PC-9 (cell line): ENCODE measurements around the gene EXOC4. TPM values are rescaled to one million over a fixed set of nuclear protein-coding genes. Genes with fewer than 3 reads are reported as not detected.

Experiments
- BruUV-seq: library from RNA; stranded (reverse); fragments of 400-500 nt; replicated peaks from 2 replicates; lab custom pipeline; 2021; lab: Mats Ljungman, UMichigan
- CTCF ChIA-PET: fragments of 300-600 bp; sonication (Branson Sonifier 250); formaldehyde crosslinking; loops from one replicate; lab custom pipeline; 2022; ENCODE audit warnings: antibody characterized with exemption; lab: Charles Lee
- POLR2A ChIA-PET: fragments of 300-600 bp; sonication (Branson Sonifier 250); formaldehyde crosslinking; loops from one replicate; lab custom pipeline; 2022; ENCODE audit warnings: antibody characterized with exemption; ENCODE audit not compliant: unreplicated experiment; lab: Charles Lee
- DNase-seq, 2 experiments: peaks; one replicate each; pipeline versions ENCODE4 v3.0.0 to v3.0.0-alpha.2; 2015 to 2022; ENCODE audit warnings: mixed read lengths in 1 of 2
- H2AFZ ChIP-seq: fragments of 200-600 bp; sonication (generic); 2 replicates; pipeline ENCODE4 v1.8.1; 2017; ENCODE audit warnings: antibody characterized with exemption
- H3F3A ChIP-seq: fragments of 200-600 bp; sonication (generic); 2 replicates; pipeline ENCODE4 v1.8.1; 2017; ENCODE audit warnings: antibody characterized with exemption, mild to moderate bottlenecking, low read depth; ENCODE audit not compliant: insufficient read depth
- H3K27ac ChIP-seq: fragments of 200-600 bp; sonication (generic); 2 replicates; pipeline ENCODE4 v1.6.1; 2016; ENCODE audit warnings: mixed run types
- H3K27me3 ChIP-seq: fragments of 200-600 bp; sonication (generic); 2 replicates; pipeline ENCODE4 v1.6.1; 2016; ENCODE audit warnings: low read depth, mixed run types; ENCODE audit not compliant: insufficient read depth
- H3K36me3 ChIP-seq: fragments of 200-600 bp; sonication (generic); 2 replicates; pipeline ENCODE4 v1.6.1; 2016; ENCODE audit warnings: low read depth, mixed run types
- H3K4me1 ChIP-seq: fragments of 200-600 bp; sonication (generic); replicated peaks from 2 replicates; pipeline ENCODE4 v1.6.1; 2016; ENCODE audit warnings: mixed run types; ENCODE audit not compliant: insufficient read depth
- H3K4me2 ChIP-seq: fragments of 200-600 bp; sonication (generic); 2 replicates; pipeline ENCODE4 v1.6.1; 2017; ENCODE audit warnings: mixed run types
- H3K4me3 ChIP-seq: fragments of 200-600 bp; sonication (generic); 2 replicates; pipeline ENCODE4 v1.6.1; 2016; ENCODE audit warnings: mixed run types
- H3K79me2 ChIP-seq: fragments of 200-600 bp; sonication (generic); 2 replicates; pipeline ENCODE4 v1.6.1; 2017; ENCODE audit warnings: low read depth, mixed run types
- H3K9me2 ChIP-seq: fragments of 200-600 bp; sonication (generic); 2 replicates; pipeline ENCODE4 v1.8.1; 2017; ENCODE audit warnings: mild to moderate bottlenecking; ENCODE audit not compliant: insufficient read depth
- H3K9me3 ChIP-seq: fragments of 200-600 bp; sonication (generic); 2 replicates; pipeline ENCODE4 v1.8.1; 2016; ENCODE audit warnings: low read depth; ENCODE audit not compliant: insufficient read depth
- H4K20me1 ChIP-seq: fragments of 200-600 bp; sonication (generic); 2 replicates; pipeline ENCODE4 v1.8.1; 2017; ENCODE audit not compliant: insufficient read depth
- EZH2 ChIP-seq: fragments of 200-600 bp; sonication (generic); IDR thresholded peaks from 2 replicates; pipeline ENCODE4 v1.8.0; 2017; ENCODE audit warnings: antibody characterized with exemption, low read depth
- intact Hi-C: fragments of 100-400 bp; cut with micrococcal nuclease; formaldehyde crosslinking; loops from one replicate; pipeline ENCODE4 v1.10.0; 2022; ENCODE audit not compliant: unreplicated experiment
- total RNA-seq: library from RNA; stranded (reverse); gene quantifications from 2 replicates; pipeline ENCODE4 v1.2.3, GENCODE V29; 2021
- TF ChIP-seq, protein P1 (sequence below): fragments of 200-600 bp; sonication (generic); conservative IDR thresholded peaks from 2 replicates; pipeline ENCODE4 v1.6.1; 2017; ENCODE audit warnings: mixed run types, antibody characterized with exemption, mild to moderate bottlenecking, moderate library complexity

EXOC4 gene
- total RNA-seq, 1 experiment from 2014 or later, result 101 TPM

DNA sequence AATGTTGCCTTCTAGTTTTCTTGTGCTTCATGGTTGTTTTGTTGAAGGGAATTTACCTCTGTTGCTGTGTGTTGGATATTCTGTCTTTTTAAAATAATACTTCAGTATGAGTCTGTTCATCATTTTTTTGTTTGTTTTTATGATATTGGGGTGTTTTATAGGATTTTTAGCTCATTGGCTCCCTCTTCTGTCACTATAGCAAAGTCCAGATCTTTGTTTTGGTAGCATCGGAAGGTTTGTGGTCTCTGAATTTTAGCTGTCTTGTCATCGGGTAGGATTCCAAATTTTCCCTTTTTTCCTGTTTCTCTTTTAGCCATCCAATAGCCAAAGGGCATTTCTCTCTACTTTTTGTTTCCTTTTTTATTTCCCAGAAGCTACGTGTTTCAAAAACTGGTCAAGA, 91.4 kb downstream of the EXOC4 start:
- DNase-seq, result no peak
- intact Hi-C loops, result loop anchor here (5.0 kb wide), 1 partner anchor 762 kb away; no protein-coding TSS in a partner anchor

GRCh38 chr7:133345690-133346421, 93.0 kb downstream of the EXOC4 start:
- Histone ChIP-seq H3K36me3 (no peaks in the 10 kb centered on the region), H3K4me2 (no peak overlapping the region), H3K9me3 (no peaks in the 10 kb centered on the region), H3F3A (0 out of 2 replicates have a peak, but pooled peaks cover 3% of the 10 kb centered on the region), H3K27me3 (no peaks in the 10 kb centered on the region), H3K4me3 (no peak overlapping the region), H4K20me1 (no peaks in the 10 kb centered on the region), H3K4me1 (no peaks in the 10 kb centered on the region), H3K9me2 (no peaks in the 10 kb centered on the region), H2AFZ (no peak overlapping the region), H3K27ac (no peak overlapping the region), H3K79me2 (0 out of 2 replicates have a peak, but pooled peaks cover 5% of the 10 kb centered on the region)
- BruUV-seq, result no TSS peak
- ChIA-PET POLR2A (no interaction called here), CTCF (no interaction called here)
- no peak for TF ChIP-seq EZH2
- TF ChIP-seq, protein P1, sequence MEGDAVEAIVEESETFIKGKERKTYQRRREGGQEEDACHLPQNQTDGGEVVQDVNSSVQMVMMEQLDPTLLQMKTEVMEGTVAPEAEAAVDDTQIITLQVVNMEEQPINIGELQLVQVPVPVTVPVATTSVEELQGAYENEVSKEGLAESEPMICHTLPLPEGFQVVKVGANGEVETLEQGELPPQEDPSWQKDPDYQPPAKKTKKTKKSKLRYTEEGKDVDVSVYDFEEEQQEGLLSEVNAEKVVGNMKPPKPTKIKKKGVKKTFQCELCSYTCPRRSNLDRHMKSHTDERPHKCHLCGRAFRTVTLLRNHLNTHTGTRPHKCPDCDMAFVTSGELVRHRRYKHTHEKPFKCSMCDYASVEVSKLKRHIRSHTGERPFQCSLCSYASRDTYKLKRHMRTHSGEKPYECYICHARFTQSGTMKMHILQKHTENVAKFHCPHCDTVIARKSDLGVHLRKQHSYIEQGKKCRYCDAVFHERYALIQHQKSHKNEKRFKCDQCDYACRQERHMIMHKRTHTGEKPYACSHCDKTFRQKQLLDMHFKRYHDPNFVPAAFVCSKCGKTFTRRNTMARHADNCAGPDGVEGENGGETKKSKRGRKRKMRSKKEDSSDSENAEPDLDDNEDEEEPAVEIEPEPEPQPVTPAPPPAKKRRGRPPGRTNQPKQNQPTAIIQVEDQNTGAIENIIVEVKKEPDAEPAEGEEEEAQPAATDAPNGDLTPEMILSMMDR, result no peak
- intact Hi-C loops, result no loop called here
- DNase-seq, result no peak

More for the DNA sequence above, 91.4 kb downstream of the EXOC4 start:
- Histone ChIP-seq H3K4me2 (no peak overlapping the region), H3K79me2 (0 out of 2 replicates have a peak, but pooled peaks cover 5% of the 10 kb centered on the region), H3K4me3 (no peak overlapping the region), H3K9me3 (peaks cover 7% of the 10 kb centered on the region; the same call in 1 of the 2 replicates), H3K36me3 (no peaks in the 10 kb centered on the region), H4K20me1 (no peaks in the 10 kb centered on the region), H3K4me1 (no peaks in the 10 kb centered on the region), H2AFZ (no peak overlapping the region), H3K27me3 (no peaks in the 10 kb centered on the region), H3K9me2 (no peaks in the 10 kb centered on the region), H3F3A (0 out of 2 replicates have a peak, but pooled peaks cover 3% of the 10 kb centered on the region), H3K27ac (no peak overlapping the region)
- TF ChIP-seq, protein P1, result peak; percentile 73
- TF ChIP-seq EZH2, result no peak
- ChIA-PET CTCF (interaction anchor here (0.7 kb wide), 1 partner anchor 1655 kb away, joined by 3 read pairs; no protein-coding TSS in a partner anchor), POLR2A (no interaction called here)
- BruUV-seq, result no TSS peak

- Histone ChIP-seq H4K20me1 (no peaks in the 10 kb centered on the region), H3K9me3 (0 out of 2 replicates have a peak, but pooled peaks cover 5% of the 10 kb centered on the region), H2AFZ (no peak overlapping the region), H3K79me2 (0 out of 2 replicates have a peak, but pooled peaks cover 6% of the 10 kb centered on the region), H3K27ac (no peak overlapping the region), H3K27me3 (no peaks in the 10 kb centered on the region), H3K9me2 (no peaks in the 10 kb centered on the region), H3K36me3 (no peaks in the 10 kb centered on the region), H3F3A (0 out of 2 replicates have a peak, but pooled peaks cover 3% of the 10 kb centered on the region), H3K4me2 (no peak overlapping the region), H3K4me1 (no peaks in the 10 kb centered on the region), H3K4me3 (no peak overlapping the region)
- DNase-seq, result no peak
- intact Hi-C loops, result no loop called here
- BruUV-seq, result no TSS peak
- POLR2A ChIA-PET, result no interaction called here
- CTCF ChIA-PET, result no interaction called here
- TF ChIP-seq, protein P1, result no peak
- TF ChIP-seq EZH2, result no peak
Observed at GRCh38 chr7:133348250-133348649, 95.4 kb downstream of the EXOC4 start.
